ENCODE results near the gene NEURL3. TPM values are rescaled to one million over a fixed set of nuclear protein-coding genes. Genes with fewer than 3 reads are reported as not detected.

Gene NEURL3
- total and polyA plus RNA-seq, 2 experiments from 2014 or later: not detected

GRCh38 chr2:96551605-96552314, 46.6 kb upstream of the NEURL3 start:
- Histone ChIP-seq H3K4me3 (no peak overlapping the region), H3K9me3 (ENCODE audit: low read depth) (no peaks in the 10 kb centered on the region), H3K27me3 (no peaks in the 10 kb centered on the region), H3K4me1 (ENCODE audit: low read depth) (no peaks in the 10 kb centered on the region), H3K27ac (no peak overlapping the region), H3K36me3 (no peaks in the 10 kb centered on the region)
- TF ChIP-seq CTCF (IDR thresholded peaks at IDR 0.05; ENCODE audit: low read depth, low read length): no peak
- no peak for DNase-seq (ENCODE audit: low read depth in 1 of 2, low spot score in 1 of 2)

GRCh38 chr2:96550787-96551604, 45.8 kb upstream of the NEURL3 start:
- no peak for TF ChIP-seq CTCF (IDR thresholded peaks at IDR 0.05; ENCODE audit: low read depth, low read length)
- no peak for DNase-seq (ENCODE audit: low read depth in 1 of 2, low spot score in 1 of 2)
- H3K9me3 ChIP-seq (ENCODE audit: low read depth): no peaks in the 10 kb centered on the region
- no peak overlapping the region for H3K27ac ChIP-seq
- no peaks in the 10 kb centered on the region for H3K27me3 ChIP-seq
- no peak overlapping the region for H3K4me3 ChIP-seq
- H3K4me1 ChIP-seq (ENCODE audit: low read depth): no peaks in the 10 kb centered on the region
- H3K36me3 ChIP-seq: no peaks in the 10 kb centered on the region

- TF ChIP-seq CTCF (IDR thresholded peaks at IDR 0.05; ENCODE audit: low read depth, low read length): peak; percentile 26
- Histone ChIP-seq H3K27me3 (no peaks in the 10 kb centered on the region), H3K4me3 (no peak overlapping the region), H3K4me1 (ENCODE audit: low read depth) (no peaks in the 10 kb centered on the region), H3K36me3 (no peaks in the 10 kb centered on the region), H3K27ac (no peak overlapping the region), H3K9me3 (ENCODE audit: low read depth) (no peaks in the 10 kb centered on the region)
- DNase-seq (ENCODE audit: low read depth in 1 of 2, low spot score in 1 of 2): peak in 1 of 2 donors; percentile 32
These were observed 45.0 kb upstream of the NEURL3 start for GRCh38 chr2:96549967-96550786.

GRCh38 chr2:96549466-96549785, 44.3 kb upstream of the NEURL3 start:
- no peak for DNase-seq (ENCODE audit: low read depth in 1 of 2, low spot score in 1 of 2)
- no peaks in the 10 kb centered on the region for H3K36me3 ChIP-seq
- H3K4me3 ChIP-seq: no peak overlapping the region
- no peaks in the 10 kb centered on the region for H3K9me3 ChIP-seq (ENCODE audit: low read depth)
- no peaks in the 10 kb centered on the region for H3K4me1 ChIP-seq (ENCODE audit: low read depth)
- no peak for TF ChIP-seq CTCF (IDR thresholded peaks at IDR 0.05; ENCODE audit: low read depth, low read length)
- H3K27me3 ChIP-seq: no peaks in the 10 kb centered on the region
- H3K27ac ChIP-seq: no peak overlapping the region

- no peak overlapping the region for H3K27ac ChIP-seq
- H3K4me1 ChIP-seq (ENCODE audit: low read depth): no peaks in the 10 kb centered on the region
- TF ChIP-seq CTCF (IDR thresholded peaks at IDR 0.05; ENCODE audit: low read depth, low read length): no peak
- H3K4me3 ChIP-seq: no peak overlapping the region
- DNase-seq (ENCODE audit: low read depth in 1 of 2, low spot score in 1 of 2): no peak
- no peaks in the 10 kb centered on the region for H3K36me3 ChIP-seq
- no peaks in the 10 kb centered on the region for H3K27me3 ChIP-seq
- no peaks in the 10 kb centered on the region for H3K9me3 ChIP-seq (ENCODE audit: low read depth)
These were observed 43.7 kb upstream of the NEURL3 start for GRCh38 chr2:96548558-96549465.
